Activated CD4-positive, alpha-beta T cell treated with anti-CD3 and anti-CD28 coated beads for 4 hours (primary cell): ENCODE data around the gene FAM234B.

Experiments
- DNase-seq, 2 donors: peaks; one replicate each; pipeline ENCODE4 v3.0.0-alpha.2; 2020

Gene FAM234B, protein sequence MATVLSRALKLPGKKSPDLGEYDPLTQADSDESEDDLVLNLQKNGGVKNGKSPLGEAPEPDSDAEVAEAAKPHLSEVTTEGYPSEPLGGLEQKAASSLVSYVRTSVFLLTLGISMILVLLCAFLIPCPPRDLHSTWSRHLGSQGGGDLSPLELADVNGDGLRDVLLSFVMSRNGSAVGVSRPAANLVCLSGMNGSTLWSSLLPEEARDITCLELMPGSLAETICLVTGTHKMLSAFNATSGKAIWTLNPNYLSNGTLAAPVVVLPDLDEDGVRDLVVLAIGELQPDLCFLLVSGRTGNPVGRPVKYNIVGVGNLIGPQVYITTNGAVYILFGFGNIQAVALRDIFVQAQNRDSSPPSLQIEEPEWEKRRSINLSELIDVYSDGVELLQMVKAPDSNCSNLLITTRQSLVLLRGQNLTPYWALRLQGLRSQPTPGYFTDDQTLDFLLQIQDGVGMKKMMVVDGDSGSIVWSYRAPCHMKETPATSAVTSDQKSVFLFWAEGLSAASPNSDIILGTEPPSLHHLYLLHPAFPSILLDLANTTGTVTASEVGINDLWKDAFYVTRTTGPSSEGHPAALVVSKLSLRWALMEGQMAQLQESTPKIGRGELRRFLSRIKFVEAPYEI

DNA sequence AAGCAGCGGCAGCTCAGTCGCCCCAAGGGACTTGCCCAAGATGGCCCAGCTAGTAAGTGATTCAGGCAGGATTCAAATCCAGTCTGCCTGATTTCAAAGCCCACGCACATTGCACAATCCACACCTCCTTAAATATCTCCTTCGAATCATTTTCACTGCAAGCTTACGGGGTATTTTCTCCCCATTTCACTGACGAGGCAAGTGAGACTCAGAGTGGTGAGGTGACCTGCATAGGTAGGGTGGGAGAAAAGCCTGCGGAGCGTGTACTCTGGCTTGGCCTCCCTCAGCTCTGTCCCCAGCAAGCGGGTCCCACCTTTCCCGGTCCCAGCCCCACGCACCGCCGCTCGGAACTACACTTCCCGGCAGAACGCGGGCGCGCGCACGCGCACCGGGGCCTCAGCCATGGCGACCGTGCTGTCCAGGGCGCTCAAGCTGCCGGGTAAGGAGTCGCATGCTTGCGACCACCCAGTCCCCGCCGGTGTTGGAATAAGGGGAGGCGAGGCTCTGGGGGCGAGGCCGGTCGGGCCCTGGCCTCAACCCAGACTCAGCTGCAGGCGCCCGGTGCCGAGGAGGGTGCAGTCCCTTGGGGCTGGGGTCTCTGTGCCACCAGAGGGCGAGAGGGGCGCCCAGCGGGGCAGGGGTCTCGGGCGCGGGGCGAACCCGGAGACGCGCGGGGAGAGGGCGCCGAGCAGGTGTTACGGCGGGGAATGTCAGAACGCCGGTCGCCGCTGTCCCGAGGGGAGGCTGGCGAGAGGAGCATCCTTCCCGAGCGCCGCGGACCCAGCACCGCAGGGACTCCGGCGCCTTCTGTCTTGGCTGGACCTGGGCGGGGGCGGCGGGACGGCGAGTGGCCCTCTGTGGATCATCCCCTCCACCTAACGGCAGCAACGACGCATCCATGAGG, at the start of gene FAM234B:
TSS of gene FAM234B (plus strand) at position 380 of the 904 bp plus-strand sequence. CDS start at position 403, 23 bp downstream.
- peak; percentile 63 to 70 for DNase-seq

DNA sequence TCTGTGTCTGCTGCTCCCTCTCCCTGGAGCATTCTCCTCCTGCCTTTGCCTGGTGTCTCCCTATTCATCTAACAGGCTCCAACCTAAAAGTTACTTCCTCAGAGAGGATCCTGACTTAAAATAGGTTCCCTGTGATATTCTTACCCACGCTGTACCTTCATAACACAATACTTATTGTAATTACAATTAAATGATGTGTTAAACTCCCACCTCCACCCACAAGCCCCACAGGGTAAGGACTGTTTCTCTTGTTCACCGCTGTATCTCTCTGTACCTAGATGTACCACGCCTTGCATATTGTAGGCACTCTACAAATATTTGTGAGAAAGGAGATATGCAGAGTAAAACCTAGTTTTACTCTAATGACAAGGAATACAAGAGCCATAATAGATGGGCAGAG, 49.1 kb upstream of the FAM234B start:
- DNase-seq, result no peak

DNA sequence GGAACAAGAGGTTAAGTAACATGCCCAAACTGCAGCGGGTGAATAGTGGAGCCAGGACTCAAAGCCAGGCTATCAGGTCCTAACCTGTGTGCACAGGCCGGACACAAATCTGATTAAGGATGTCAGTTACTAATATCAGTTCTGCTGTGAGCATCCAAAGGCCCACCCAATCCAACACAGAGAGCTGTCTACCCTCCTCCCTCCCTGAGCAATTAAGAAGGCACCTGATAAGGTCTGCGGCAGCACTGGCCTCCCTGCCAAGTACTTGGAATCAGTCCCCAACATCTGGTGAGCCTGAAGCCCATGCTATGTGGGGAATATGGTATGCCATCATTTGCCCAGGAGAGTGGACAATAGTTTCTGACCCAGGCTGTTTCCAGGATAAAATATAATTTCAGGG, 48.0 kb upstream of the FAM234B start:
- no peak for DNase-seq

DNA sequence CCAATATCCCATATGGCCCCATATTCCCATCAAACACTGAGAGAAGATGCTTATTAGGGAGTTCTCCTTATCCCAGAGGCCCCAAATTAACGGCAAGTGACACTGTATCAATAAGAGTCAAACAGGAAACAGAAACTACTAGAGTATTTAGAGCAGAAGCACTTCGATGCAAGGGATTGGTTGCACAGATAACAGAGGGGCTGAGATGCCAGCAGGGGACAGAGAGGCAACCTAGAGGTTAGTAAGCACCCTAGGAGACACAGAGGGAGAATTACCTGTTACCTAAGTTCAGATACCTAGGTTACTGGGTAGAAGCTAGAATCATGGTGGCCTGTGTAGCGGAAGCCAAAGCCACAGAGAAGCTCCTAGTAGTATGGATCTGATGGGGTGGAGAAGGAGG, 47.0 kb upstream of the FAM234B start:
- no peak for DNase-seq

DNA sequence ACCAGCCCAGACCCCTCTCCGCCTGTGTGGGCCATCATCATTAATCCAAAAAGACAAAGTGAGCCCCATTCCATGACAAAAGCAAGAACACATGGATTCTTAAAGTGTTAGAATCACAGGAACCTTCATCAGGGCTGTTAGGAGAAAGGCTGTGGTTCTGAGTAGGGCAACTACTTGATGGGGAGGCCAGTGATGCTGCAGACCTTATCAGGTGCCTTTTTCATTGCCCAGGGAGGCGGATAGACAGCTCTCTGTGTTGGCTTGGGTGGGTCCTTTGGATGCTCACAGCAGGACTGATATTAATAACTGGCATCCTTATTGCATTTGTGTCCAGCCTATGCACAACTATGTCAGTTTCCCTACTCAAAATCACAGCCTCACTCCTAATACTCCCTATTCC, 46.4 kb upstream of the FAM234B start:
- no peak for DNase-seq

DNA sequence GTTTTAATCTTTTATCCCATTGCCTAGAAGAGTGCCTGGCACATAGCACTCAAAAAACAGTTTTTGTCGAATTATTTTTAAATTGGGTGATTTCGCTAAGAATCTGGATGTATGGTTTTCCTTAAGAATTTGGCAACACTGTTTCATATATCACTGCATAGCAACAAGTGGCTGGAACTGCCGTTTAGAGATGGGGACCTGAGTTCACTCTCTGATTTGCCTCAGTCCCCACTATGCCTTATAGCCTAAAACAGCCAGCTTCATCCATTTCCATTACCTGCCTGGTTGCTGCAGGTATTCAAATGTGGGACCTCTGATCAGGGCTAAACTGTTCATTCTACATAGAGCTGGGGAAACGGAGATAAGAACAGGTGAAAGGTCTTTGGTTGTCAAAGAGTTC, 45.9 kb upstream of the FAM234B start:
- DNase-seq, result no peak

DNA sequence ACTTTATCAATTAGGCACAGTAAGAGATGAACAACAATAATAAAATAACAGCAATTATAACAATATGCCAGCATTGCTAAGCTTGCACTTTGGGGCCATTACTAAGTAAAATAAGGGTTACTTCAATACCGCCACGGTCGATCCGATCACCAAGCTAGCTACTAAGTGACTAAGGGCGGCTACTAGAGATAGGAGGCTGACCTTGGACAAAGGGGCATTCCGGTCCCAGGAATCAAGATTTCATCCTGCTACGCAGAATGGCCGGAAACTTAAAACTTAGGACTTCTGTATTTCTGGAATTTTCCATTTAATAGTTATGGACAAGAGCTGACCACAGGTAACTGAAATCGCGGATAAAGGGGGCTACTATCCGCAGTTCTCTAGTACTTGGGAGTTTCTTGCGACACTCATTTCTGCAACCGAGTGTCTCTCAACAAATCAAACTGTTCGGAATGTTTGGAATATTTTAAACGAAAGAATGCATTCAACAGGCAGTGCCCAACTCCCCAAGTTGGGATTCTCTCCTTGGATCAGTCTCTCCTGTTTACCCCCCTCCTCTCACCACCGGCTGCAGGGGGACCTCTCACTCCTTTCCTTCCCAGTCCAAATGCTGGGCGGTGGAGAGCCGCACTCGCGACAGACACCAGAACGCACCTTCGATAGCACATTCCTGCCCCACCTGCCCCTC, 44.8 kb upstream of the FAM234B start:
- DNase-seq, result no peak

DNA sequence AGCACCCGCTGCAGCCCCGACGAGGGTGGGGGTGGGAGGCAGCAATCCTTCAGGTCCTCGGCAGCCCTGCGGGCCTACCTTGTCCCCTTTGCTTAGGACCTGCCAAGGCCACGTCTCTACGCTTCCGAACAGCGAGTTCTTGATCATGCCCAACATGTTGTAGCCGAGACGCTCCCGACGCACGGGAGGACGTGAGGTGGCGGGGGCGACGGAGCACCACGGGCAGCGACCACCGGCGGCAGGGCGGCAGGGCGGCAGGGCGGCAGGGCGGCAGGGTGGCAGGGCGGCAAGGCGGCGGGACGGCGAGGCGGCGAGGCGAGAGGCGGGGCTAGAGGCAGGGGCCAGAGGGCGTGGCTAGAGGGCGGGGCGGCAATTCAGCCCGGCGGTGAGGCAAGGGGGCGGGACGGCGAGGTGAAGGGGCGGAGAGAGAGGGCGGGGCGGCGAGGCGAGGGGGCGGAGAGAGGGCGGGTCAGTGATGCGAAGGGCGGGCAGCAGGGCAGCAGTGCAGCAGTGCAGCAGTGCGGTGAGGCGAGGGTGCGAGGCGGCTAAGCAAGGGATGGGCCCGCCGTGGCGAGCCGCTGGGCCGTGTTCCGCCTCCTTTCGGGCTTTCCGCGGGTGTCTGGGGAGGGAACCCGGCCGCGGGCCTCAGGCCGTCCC, 44.1 kb upstream of the FAM234B start, which contains the start of gene HEBP1:
TSS of gene HEBP1 (minus strand) at position 307 of the 657 bp plus-strand sequence. CDS start at position 156, 151 bp downstream.
- DNase-seq, result peak; percentile 96 to 97

DNA sequence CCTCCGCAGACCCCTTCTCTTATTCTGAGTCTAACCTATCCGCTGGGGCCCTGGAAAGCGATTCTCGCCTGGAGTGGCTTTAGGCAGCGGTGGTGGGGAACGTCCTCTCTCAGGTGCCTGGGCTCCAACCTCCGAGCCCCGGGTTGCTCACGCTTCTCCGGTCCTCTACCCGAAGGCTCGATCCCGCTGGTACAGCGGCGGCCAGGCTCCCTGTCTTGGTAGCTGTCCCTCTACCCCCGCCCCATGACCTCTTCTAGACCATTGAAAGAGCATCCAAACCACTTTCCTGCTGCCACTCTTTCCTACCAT, 43.6 kb upstream of the FAM234B start:
- no peak for DNase-seq

DNA sequence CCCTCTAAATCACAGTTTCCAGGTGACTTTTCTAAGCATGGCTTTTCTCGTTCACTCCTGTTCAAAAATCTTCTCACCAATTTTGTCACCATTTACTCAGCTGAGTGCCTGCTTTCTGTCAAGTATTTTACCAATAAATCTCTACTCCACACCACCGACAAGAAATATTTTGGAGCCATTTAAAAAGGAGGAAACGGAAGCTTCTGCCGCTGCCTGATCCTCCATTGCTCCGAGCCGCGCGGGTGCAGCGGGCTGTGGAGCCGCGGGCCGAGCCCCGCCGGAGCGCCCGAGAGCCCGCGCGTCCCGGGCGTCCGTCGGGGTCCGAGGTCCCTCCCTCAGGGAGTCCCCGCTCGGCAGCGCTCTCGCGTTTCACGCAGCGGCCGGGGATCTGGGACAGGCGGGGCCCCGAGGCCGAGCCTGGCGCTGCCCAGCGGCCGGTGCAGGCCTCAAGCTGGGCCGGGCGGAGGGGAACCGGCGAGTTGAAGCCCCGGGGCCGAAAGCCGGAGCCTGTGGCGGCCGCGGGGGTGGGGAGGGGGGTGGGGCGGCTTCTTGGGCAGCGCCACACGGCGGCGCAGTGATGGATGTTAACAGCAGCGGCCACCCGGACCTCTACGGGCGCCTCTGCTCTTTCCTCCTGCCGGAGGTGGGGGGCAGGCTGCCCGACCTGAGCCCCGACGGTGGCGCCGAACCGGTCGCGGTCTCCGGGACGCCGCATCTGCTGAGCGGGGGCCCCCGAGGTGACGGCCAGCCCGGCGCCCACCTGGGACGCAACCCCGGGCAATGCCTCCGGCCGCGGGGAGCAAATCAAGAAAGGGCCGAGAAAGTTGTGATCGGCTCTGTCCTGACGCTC, 43.0 kb upstream of the FAM234B start:
- peak; percentile 16 to 35 for DNase-seq

DNA sequence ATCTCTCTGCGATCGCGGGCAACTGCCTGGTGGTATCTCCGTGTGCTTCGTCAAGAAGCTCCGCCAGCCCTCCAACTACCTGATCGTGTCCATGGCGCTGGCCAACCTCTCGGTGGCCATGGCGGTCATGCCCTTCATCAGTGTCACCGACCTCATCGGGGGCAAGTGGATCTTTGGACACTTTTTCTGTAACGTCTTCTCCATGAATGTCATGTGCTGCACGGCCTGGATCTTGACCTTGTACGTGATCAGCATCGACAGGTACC, 42.5 kb upstream of the FAM234B start:
- DNase-seq, result no peak

DNA sequence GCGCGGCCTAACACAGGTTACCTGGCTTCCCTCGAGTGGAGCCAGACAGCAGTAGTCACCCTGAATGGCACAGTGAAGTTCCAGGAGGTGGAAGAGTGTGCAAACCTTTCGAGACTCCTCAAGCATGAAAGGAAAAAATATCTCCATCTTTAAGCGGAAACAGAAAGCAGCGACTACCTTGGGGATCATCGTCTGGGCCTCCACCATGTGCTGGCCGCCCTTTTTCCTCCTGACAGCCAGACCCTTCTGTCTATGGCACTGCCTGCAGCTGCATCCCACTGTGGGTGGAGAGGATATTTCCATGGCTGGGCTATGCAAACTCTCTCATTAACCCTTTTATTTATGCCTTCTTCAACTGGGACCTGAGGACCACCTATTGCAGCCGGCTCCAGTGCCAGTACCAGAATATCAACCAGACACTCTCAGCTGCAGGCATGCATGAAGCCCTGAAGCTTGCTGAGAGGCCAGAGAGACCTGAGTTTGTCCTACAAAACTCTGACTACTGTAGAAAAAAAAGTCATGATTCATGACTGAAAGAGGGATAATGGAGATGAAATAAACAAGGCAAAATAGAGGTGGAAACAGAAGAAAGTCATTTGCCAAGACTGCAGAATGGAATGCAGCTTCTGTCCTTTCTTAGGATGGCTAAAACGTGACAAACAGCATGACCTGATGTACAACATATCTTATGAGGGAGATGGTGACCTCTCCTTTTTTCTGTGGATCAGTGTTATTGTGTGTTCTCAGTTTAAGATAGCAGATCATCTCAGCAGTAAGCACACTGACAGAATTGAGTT, 41.7 kb upstream of the FAM234B start:
- DNase-seq, result no peak

DNA sequence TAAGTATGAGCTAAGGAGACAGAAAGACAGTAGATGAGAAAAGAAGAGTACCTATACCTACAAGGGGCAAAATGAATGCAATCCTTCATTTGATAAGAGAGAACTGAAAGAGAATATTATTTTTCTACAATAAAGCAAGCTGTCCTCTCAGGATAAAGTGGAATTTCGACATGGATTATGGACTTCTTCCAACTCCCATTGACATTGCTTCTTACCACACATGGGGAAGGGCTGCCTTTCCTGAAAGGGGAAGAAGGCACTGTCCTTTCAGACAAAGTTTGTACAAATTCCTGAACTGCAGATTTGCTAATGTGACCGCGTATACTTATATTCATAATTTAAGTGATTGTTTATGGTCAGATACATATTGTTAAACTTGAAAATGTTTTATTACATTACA, 39.8 kb upstream of the FAM234B start:
- no peak for DNase-seq

DNA sequence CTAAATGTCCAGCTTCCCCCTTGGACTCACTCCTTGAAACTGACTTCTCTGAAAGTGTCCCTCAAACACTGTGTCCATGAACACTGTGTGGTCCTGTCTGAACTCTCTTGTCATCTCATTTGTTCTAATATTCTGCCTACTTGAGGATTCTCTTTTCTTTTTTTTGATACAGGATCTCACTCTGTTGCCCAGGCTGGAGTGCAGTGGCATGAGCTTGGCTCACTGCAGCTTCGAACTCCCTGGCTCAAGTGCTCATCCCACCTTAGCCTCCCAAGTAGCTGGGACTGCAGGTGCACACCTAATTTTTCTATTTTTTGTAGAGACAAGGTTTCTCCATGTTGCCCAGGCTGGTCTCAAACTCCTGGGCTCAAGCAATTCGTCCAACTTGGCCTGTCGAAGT, 39.2 kb upstream of the FAM234B start:
- DNase-seq, result no peak

DNA sequence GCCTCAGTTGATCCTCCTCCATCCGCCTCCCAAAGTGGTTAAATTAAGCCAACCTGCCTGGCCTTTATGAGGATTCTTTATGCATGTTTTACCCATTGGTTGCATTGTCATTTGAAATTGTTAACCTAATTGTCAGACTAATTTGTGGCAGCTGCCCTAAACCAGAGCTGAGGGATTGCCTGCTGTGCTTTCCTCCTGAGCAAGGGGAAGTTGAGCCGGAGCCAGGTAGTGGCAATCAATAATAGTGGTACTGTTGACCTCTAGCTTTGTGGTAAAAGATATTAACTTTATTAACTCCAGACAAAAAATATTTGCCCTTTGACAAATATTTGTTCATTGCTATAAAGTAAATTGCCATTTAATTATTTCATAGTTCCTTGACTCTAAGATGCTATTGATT, 38.5 kb upstream of the FAM234B start:
- DNase-seq, result no peak

DNA sequence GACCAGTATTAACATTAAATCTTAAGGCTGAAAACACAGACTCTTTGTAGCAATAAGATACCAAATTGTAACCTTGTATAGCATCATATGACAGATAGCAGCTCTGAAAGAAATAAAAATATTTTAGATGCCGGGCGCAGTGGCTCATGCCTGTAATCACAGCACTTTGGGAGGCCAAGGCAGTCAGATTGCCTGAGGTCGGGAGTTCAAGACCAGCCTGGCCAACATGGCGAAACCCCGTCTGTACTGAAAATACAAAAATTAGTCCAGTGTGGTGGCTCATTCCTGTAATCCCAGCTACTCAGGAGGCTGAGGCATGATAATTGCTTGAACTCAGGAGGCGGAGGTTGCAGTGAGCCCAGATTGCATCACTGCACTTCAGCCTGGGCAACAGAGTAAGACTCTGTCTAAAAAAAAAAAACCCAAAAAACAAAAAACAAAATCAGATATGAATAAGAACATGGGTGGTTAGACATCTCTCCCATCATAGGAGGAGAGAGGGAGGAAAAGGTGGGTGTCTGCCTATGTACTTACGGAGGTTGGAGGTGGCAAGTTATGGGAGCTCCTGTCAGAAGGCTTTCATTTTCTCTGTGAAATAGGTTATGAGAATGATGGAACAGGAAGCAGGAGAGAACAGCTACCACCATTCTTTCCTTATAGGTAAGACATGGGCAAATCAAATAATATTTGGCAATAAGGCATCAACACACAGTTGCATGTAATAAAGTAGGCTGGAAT, 36.5 kb upstream of the FAM234B start:
- DNase-seq, result no peak

DNA sequence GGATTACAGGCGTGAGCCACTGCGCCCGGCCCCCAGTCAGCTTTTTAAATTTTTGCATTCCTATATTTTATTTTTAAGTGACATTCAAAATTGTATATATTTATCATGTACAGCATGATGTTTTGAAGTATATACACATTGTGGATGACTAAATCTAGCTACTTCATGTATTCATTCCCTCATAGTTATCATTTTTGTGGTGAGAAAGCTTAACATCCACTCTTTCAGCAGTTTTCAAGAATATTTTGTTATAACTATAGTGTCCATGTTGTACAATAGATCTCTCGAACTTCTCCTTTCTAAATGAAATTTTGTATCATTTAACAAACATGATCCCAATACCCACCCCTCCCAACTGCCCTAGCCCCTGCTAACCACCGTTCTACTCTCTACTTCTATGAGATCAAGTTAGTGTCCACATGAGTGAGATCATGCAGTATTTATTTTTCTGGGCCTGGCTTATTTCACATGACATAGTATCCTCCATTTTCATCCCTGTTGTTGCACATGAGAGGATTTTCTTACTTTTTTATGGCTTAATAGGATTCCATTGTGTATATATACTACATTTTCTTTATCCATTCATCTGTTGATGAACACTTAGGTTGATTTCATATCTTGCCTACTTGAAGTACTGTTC, 35.3 kb upstream of the FAM234B start:
- no peak for DNase-seq

DNA sequence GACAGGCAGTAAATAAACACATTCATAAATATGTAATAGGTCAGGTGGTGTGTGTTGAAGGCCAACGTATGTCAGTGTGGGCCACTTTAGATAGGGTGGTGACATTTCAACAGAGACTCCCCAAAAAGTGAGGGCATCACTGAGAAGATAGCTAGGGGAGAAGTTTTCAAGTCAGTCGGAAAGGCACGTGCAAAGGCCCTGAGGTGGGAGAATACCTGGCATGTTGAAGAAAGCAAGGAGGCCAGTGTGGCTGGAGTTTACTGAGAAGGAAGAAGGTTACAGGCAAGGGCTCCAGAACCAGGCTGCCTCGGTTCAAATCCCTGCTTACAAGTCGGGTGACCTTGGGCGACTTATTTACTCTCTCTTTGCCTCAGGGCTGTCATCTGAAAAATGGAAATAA, 33.1 kb upstream of the FAM234B start:
- DNase-seq, result no peak

DNA sequence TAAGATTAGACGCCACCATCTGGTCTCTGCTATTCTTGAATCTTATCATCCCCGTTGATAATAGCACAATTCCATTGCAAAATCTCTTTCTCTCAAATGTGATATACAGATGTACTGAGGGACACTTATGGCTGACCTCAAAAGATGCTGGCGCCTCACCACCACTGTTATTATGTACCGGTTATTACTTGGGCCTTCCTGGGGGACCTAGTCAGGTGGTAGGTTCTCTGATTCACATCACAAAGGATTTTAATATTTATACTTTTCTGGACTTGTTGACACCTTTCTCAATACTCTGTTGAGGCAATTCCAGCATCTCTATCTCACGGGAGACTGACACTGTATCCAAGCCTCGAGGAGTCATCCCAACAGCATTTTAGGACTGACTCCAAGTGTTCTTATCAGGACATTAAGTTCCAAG, 21.3 kb upstream of the FAM234B start:
- no peak for DNase-seq
